HG03095 (cell line): Measurements from ENCODE around the gene U2AF1L4.

ENCODE experiments used
- ATAC-seq: cut with Tn5 transposase; IDR thresholded peaks from one replicate; pipeline ENCODE4 v1.9.1; 2021; ENCODE audit warnings: moderate library complexity; ENCODE audit not compliant: unreplicated experiment

U2AF1L4 gene

DNA sequence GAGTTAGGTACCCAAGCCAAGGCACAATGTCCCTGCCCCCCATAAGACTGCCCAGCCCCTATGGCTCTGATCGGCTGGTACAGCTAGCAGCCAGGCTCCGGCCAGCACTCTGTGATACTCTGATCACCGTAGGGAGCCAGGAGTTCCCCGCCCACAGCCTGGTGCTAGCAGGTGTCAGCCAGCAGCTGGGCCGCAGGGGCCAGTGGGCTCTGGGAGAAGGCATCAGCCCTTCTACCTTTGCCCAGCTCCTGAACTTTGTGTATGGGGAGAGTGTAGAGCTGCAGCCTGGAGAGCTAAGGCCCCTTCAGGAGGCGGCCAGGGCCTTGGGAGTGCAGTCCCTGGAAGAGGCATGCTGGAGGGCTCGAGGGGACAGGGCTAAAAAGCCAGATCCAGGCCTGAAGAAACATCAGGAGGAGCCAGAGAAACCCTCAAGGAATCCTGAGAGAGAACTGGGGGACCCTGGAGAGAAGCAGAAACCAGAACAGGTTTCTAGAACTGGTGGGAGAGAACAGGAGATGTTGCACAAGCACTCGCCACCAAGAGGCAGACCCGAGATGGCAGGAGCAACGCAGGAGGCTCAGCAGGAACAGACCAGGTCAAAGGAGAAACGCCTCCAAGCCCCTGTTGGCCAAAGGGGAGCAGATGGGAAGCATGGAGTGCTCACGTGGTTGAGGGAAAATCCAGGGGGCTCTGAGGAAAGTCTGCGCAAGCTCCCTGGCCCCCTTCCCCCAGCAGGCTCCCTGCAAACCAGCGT, 30.4 kb downstream of the U2AF1L4 start:
- ATAC-seq, result no peak

DNA sequence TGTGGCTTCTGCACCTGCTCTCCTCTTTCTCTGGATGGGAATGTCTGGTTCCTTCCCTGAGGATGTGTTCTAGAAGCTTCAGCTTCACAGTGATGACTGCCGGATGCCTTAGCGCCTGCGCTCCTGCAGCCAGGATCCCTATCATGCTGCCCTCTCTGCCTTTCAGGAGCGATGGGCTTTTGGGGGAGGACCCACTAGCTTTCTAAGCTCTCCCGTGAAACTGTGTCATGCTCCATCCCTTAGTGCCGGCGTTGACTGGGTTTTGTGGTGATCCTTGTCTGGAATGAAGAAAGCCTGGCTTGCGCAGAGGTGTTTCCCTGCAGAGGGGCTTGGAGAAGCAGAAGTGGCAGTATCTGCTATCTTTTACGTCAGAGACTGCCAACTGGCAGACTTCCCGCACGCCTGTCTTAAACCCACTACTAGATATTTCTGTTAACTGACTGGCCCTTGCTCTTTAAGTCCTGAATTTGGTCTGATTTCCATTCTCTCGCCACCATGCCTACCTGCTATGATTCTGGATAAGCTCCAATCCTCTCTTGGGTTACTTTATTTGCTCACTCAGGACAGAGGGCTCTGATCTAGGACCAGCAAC, 31.2 kb downstream of the U2AF1L4 start:
- no peak for ATAC-seq

DNA sequence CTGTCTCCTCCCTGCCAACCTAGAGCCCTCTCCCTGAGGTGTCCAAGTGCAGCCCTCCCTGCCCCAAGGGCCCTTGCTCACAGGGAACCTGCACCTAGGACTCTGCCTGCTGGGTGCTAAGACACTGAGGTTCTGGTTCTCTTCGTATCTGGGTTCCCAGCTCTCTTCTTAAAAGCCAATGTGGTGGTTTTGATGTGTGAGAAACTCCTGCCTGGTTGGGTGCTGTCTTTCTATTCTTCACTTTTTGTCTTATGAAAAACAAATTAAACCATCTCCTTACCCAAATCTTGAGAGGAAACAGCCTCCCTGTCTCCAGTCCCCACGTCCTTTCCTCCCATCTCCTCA, 31.7 kb downstream of the U2AF1L4 start:
- no peak for ATAC-seq

DNA sequence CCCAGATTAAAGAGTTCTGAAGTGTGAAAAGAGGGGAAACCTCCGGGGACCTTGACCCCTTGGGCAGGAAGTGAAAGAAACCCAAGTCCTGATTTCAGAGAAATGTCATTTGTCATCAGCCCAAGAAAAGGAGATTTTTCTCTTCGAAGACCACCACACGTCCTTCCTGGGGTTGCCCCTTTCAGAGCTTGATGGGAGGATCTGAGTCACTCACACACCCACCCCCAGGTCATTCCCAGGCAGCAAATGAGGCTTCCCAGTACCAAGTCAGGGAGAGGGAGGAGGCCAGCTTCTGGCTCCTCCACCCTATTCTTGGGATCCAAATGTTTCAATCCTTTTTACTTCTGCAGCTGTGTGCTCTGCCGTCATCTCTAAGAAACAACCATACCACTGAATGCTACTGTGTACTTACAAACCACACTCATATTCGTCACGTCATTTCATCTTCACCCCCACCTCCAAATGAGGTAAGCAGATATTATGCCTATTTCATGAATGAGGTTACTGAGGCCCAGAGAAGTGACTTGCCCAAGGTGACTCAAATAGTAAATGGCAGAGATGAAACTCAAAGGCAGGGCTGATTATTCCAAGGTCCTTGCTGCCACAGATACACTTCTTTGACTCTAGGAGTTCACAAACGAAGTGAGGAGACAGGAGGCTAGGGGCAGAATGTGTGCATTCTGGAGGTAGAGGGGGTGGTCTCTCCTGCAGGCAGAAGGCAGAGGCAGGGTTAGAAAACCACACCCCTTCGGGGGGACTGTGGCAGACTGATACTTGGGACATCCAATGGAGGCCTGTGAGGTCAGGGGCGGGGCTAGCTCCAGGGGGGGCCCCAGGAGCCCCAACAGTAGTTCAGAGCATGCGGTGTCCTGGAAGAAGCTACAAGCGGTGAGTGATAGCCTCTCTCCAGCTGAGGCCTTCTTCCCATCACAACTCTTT, 32.4 kb downstream of the U2AF1L4 start:
- peak; percentile 20 for ATAC-seq

DNA sequence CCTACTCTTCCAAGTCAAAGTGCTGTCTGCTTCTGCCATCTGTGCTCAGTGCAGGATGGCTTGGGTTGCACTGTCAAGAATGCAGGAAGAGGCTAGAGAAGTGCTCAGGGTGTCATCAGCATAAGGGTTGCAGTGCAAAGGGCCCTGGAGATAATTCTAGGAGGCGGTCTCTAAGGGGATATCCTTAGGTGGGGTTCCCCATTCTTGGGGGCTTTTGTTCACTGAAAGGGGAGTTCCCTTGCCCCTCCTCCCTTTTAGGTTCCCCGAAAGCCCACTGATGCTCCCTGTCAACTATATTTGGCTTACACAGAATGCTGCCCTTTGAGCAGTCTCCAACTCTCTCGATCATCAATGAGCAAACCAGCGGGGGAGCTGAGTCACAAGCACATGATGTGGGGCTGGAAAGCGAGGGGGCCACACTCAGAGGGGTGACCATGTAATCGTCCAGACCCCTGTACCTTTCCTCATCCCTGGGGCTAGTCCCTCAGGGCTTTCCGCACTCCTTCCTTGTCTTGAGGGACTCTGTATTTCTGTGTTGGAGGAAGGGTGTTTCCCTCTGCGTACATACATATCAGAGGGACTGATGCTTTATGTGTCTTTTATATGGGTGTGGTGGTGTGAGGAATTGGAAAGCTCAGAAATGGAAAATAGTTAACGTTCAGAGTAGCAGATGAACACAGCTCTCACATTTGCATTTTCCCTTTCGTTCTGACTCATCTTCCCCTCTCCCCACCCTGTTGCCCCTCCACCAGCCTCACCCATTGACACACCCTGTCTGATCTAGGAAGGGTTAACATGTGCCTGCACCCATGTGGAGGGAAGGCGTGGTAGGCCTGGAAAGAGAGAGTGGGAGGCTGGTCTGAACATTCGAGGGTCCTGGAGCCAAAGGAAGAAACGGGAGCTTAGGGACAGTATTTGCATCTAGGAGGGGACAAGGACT, 34.2 kb downstream of the U2AF1L4 start:
- ATAC-seq, result no peak

DNA sequence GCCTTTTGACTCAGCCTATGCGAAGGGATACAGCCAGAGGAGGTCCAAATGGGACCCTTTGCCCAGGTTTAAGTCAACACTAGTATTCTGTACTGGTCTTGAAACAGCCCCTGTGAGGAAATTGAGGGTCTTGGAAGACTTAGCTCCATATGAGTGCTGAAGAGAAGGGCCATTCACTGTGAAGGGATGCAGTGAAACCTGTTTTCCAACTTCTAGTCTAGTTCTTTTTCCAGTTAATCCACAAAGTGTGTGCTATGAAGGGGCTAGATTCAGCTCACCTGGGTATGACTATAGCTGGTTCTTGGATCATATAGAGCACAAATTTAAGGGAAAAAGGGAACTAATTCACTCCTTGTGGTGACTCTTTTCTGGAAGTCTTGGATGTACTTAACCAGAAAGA, 36.8 kb downstream of the U2AF1L4 start:
- ATAC-seq, result no peak

DNA sequence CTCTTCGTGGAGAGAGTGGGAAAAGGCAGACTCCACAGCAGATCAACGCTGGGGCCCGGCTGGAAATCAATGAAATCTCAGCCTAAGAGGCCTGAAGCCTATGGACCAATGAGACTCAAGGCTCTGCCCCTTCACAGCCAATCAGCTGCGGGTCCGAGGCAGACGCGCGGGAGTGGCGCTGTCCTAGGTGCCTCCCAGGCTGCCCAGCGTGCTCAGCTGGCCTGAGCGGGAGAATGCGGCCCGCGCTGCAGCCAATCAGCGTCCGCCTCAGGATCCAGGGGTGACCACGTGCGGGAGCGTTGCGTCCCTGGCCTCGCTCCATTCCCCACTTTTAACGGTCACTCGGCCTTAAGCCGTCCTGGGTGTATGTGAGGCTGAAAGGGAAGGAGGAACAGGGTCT, 41.0 kb downstream of the U2AF1L4 start, which contains the start of gene ZBTB32:
TSS of gene ZBTB32 (plus strand) at position 341 of the 400 bp plus-strand sequence. CDS start 10,069 bp downstream, outside the sequence.
- ATAC-seq, result no peak

DNA sequence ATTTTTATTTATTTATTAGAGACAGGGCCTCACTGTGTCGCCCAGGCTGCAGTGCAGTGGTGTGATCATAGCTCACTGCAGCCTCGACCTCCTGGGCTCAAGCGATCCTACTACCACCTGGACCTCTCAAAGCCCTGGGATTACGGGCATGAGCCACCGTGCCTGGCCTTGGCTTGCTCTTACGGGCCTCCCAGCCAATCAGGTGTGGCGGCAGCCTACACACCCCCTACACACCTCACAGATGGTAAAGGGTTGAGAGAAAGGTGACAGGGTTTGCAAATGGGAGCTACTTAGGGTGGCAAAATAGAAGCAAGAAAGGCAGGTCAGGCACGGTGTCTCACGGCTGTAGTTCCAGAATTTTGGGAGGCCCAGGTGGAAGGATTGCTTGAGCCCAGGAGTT, 41.9 kb downstream of the U2AF1L4 start:
- no peak for ATAC-seq

DNA sequence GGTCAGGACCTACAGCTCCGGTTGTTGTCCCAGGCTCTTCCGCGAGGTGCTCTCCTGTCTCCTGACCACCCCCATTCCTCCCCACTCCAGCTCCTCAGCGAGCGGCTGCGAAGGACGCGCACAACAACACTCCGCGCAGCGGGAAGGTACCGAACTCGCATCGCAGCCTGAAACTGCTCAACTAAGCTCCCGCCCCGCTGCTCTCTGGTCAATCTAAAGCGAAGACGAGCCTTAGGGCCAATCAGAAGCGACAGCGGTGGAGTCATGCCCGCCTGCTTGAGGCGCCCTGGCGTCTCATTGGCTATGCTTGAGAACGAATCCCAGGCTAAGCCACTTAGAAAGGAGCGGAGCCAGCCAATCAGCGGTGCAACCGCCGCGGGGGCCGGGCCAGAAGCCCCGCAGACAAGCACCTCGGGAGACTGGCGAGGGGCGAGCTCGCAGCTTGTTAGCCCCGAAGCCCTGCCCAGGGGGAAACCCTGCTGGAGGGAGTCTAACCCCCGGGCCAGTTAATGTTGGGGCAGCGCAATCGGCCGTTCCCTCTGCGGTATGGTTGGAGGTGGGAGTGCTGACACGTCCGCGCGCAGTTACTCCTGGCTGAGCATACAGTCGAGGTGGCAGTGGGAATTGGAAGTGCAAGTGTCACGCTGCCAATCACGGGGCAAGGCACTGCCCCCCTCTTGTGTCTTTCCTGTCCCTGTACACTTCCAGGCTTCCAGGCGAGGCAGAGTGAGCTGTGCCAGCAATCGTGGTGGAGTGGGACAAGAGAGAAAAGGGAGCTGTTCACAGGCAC, 42.8 kb downstream of the U2AF1L4 start:
- ATAC-seq, result peak; percentile 89

DNA sequence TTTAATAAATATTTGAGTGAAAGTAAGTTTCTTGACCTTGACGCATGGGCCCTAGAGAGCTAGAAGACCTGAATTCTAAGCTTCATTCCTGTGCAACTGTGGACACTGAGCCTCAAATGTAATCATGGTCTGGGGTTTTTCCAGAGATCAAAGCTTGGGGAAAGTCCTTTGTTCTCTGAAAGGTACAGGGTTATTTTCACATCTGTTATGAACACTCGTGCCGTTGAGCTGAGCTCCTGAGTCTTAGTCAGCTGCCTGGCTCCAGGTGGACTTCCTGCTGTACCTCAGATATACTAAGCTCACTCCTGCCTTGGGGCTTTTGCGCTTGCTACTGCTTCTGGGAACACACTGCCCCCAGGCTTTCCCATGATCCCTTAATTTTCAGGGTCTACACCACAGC, 48.4 kb downstream of the U2AF1L4 start:
- ATAC-seq, result no peak

DNA sequence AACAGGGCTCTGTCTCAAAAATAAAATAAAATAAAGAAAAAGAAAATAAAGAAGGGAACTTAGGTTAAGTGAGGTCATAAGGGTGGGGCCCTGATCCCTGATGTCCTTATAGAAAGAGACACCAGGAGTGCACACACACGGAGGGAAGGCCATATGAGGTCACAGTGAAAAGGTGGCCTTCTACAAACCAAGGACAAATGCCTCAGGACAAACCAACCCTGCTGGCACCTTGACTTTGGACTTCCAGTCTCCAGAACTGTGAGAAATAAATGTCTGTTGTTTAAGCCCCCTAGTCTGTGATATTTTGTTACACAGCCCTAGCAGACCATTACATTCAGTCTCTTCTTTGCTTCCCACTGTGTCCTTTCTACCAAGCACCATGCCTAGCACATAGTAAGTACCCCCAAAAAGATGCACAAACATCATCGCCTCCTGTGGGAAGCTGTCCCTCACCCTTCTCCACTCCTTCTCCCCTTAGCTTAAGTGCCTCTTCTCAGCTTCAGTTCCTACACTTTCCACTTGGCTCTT, 49.3 kb downstream of the U2AF1L4 start:
- ATAC-seq, result no peak

DNA sequence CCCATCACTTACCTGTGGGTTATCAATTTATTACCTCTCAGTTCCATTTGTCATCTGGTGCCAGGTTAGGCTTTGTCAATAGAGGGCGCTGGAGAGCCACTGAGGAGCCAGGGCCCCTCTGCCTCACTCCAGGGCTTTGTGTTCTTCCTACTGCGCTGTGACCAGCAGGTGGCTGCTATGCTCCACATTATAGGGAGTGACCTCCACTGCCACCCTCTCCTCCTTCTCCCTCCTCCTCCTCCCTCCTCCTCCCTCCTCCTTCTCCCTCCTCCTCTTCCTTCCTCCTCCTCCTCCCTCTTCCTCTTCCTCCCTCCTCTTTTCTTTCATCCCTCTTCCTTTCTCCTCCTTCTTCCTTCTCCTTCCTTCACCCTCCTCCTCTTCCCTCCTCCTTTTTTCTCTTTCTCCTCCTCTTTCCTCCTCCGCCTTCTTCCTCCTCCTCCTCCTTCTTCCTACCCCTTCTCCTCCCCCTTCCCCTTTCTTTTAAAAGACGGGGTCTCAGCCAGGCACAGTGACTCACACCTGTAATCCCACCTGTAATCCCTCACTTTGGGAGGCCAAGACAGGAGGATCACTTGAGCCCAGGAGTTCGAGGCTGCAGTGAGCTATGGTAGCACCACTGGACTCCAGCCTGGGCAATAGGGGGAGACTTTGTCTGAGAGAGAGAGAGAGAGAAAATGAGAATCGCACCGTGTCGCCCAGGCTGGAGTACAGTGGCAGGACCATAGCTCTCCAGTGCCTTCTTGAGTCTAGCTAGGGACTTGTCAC, 51.2 kb downstream of the U2AF1L4 start:
- ATAC-seq, result peak; percentile 54

DNA sequence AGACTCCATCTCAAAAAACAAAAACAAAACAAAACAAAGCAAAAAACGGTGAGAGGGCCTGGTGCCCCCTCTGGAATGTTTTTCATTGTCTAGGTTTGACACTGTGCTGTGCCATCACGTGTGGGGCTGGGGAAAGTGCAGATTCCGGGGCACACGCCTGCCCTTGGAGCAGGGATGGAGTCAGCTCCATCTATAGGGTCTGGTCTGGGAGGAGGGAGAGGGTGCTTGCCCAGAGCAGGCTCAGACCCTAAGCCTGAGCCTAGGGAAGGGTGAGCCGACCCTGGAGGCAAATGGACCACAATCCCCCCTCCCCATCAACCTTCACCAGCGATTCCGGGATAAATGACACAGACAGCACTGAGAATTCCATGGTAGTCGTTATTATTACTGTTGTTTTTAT, 51.8 kb downstream of the U2AF1L4 start:
- peak; percentile 9 for ATAC-seq
